HepG2 (cell line): Measurements from ENCODE around the gene XRN1.

Source experiments
- CTCF ChIP-seq: sonication (generic); formaldehyde crosslinking; IDR thresholded peaks from 2 replicates; pipeline ENCODE4 v1.5.0; 2020; ENCODE audit warnings: mild to moderate bottlenecking, missing genetic modification reagents, moderate library complexity
- EP300 ChIP-seq, 3 experiments: sonication (generic) in 1 of 3; formaldehyde crosslinking in 1 of 3; IDR thresholded peaks; 2 replicates each; pipeline versions ENCODE4 v1.5.1 to v1.6.1; 2011 to 2020; ENCODE audit warnings: low read depth in 2 of 3, low read length in 2 of 3, borderline replicate concordance in 1 of 3, improper control_type of control experiment in 1 of 3, mild to moderate bottlenecking in 1 of 3, missing genetic modification reagents in 1 of 3, moderate library complexity in 1 of 3
- MBD4 ChIP-seq: IDR thresholded peaks from 2 replicates; pipeline ENCODE4 v1.6.1; 2012; ENCODE audit warnings: low read length, inconsistent platforms, borderline replicate concordance
- ZNF576 ChIP-seq: sonication (generic); formaldehyde crosslinking; IDR thresholded peaks from 2 replicates; pipeline ENCODE4 v1.4.0; 2020; ENCODE audit warnings: mild to moderate bottlenecking, missing genetic modification reagents
- TF ChIP-seq, protein P1 (sequence below): sonication (generic); formaldehyde crosslinking; IDR thresholded peaks from 2 replicates; pipeline ENCODE4 v1.8.1; 2023; ENCODE audit warnings: mild to moderate bottlenecking, missing genetic modification reagents, borderline replicate concordance

GRCh38 chr3:142460689-142461088 is 12.9 kb upstream of the XRN1 start:
- TF ChIP-seq CTCF = no peak
- TF ChIP-seq, protein P1, sequence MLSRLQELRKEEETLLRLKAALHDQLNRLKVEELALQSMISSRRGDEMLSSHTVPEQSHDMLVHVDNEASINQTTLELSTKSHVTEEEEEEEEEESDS (CRISPR knock-in tag) = no peak
- TF ChIP-seq EP300 (IDR thresholded peaks at IDR 0.05; ENCODE audit: low read depth in 2 of 2, low read length in 2 of 2) = no peak
- no peak for TF ChIP-seq EP300 (CRISPR knock-in tag; IDR thresholded peaks at IDR 0.05; ENCODE audit: borderline replicate concordance)
- no peak for TF ChIP-seq MBD4
- no peak for TF ChIP-seq ZNF576 (CRISPR knock-in tag)
